D721Med (cell line): ENCODE measurements around the gene CD82.

Experiments
- DNase-seq: peaks from one replicate; pipeline ENCODE4 v3.0.0; 2011; ENCODE audit warnings: low spot score; ENCODE audit not compliant: insufficient read length
- FAIRE-seq: peaks from 2 replicates; lab custom pipeline; 2011; peaks lifted over from hg19 to GRCh38; lab: Jason Lieb, UNC
- CTCF ChIP-seq: IDR thresholded peaks from 2 replicates; pipeline ENCODE4 v1.5.1; 2012; ENCODE audit warnings: mild to moderate bottlenecking, control low read depth; ENCODE audit not compliant: insufficient read depth; ENCODE audit errors: missing control alignments

CD82 gene

GRCh38 chr11:44573333-44573732 lies 7.9 kb downstream of the CD82 start:
- TF ChIP-seq CTCF: no peak
- no peak for DNase-seq
- no peak for FAIRE-seq

GRCh38 chr11:44574610-44575287 lies 9.3 kb downstream of the CD82 start:
- FAIRE-seq (no peak), DNase-seq (no peak)
- TF ChIP-seq CTCF: no peak

GRCh38 chr11:44575288-44575672 lies 9.8 kb downstream of the CD82 start:
- DNase-seq (no peak), FAIRE-seq (no peak)
- no peak for TF ChIP-seq CTCF

GRCh38 chr11:44575962-44576361 lies 10.5 kb downstream of the CD82 start:
- DNase-seq: no peak
- no peak for FAIRE-seq
- no peak for TF ChIP-seq CTCF

- FAIRE-seq: no peak
- TF ChIP-seq CTCF: no peak
- no peak for DNase-seq
Measured at GRCh38 chr11:44576656-44577055, 11.2 kb downstream of the CD82 start.

GRCh38 chr11:44577231-44577830 lies 11.9 kb downstream of the CD82 start:
- no peak for DNase-seq
- TF ChIP-seq CTCF: no peak
- no peak for FAIRE-seq

GRCh38 chr11:44578279-44578678 lies 12.8 kb downstream of the CD82 start:
- DNase-seq (no peak), FAIRE-seq (no peak)
- no peak for TF ChIP-seq CTCF
